KMS-11 (cell line): ENCODE measurements around the gene LRRC15.

Experiments used
- H2AFZ ChIP-seq: fragments of 200-600 bp; sonication (generic); 2 replicates; pipeline ENCODE4 v1.6.1; 2016; ENCODE audit warnings: antibody characterized with exemption, mixed run types, low read depth
- H3K27ac ChIP-seq: fragments of 200-600 bp; sonication (generic); 2 replicates; pipeline ENCODE4 v1.6.1; 2016; ENCODE audit warnings: mild to moderate bottlenecking, mixed run types
- H3K27me3 ChIP-seq: fragments of 200-600 bp; sonication (generic); 2 replicates; pipeline ENCODE4 v1.6.1; 2017; ENCODE audit warnings: mild to moderate bottlenecking, low read depth, mixed run types, moderate library complexity; ENCODE audit not compliant: insufficient read depth
- H3K36me3 ChIP-seq: fragments of 200-600 bp; sonication (generic); 2 replicates; pipeline ENCODE4 v1.6.1; 2017; ENCODE audit warnings: mild to moderate bottlenecking, mixed run types; ENCODE audit not compliant: insufficient read depth
- H3K4me1 ChIP-seq: fragments of 200-600 bp; sonication (generic); 2 replicates; pipeline ENCODE4 v1.6.1; 2016; ENCODE audit warnings: mild to moderate bottlenecking, low read depth, mixed run types; ENCODE audit not compliant: poor library complexity, severe bottlenecking
- H3K4me2 ChIP-seq: fragments of 200-600 bp; sonication (generic); 2 replicates; pipeline ENCODE4 v1.7.0; 2016; ENCODE audit warnings: mild to moderate bottlenecking, mixed run types
- H3K4me3 ChIP-seq: fragments of 200-600 bp; sonication (generic); IDR thresholded peaks from 2 replicates; pipeline ENCODE4 v1.6.1; 2017; ENCODE audit warnings: low read depth, low read length, mixed read lengths; ENCODE audit not compliant: insufficient read depth
- H3K79me2 ChIP-seq: fragments of 200-600 bp; sonication (generic); 2 replicates; pipeline ENCODE4 v1.6.1; 2016; ENCODE audit warnings: low read depth, mixed run types; ENCODE audit not compliant: insufficient read depth
- H3K9ac ChIP-seq: fragments of 200-600 bp; sonication (generic); 2 replicates; pipeline ENCODE4 v1.6.1; 2016; ENCODE audit warnings: mild to moderate bottlenecking, mixed run types
- H4K20me1 ChIP-seq: fragments of 200-600 bp; sonication (generic); 2 replicates; pipeline ENCODE4 v1.6.1; 2016; ENCODE audit warnings: mild to moderate bottlenecking, mixed run types; ENCODE audit not compliant: insufficient read depth
- CTCF ChIP-seq: fragments of 200-600 bp; sonication (generic); conservative IDR thresholded peaks from 2 replicates; pipeline ENCODE4 v1.6.1; 2017; ENCODE audit warnings: low read depth, mild to moderate bottlenecking, antibody characterized with exemption, low read length, moderate library complexity, mixed read lengths

LRRC15 gene

GRCh38 chr3:194318511-194319161 lies 50.9 kb downstream of the LRRC15 start:
- Histone ChIP-seq H3K27ac (no peak overlapping the region), H3K4me1 (peaks cover 9% of the 10 kb centered on the region), H3K27me3 (0 out of 2 replicates have a peak, but pooled peaks cover 5% of the 10 kb centered on the region), H3K4me3 (no peak overlapping the region), H2AFZ (no peak overlapping the region), H3K4me2 (no peak overlapping the region), H3K79me2 (no peaks in the 10 kb centered on the region), H3K9ac (no peak overlapping the region), H3K36me3 (no peaks in the 10 kb centered on the region), H4K20me1 (no peaks in the 10 kb centered on the region)
- no peak for TF ChIP-seq CTCF

GRCh38 chr3:194316918-194317317 lies 52.6 kb downstream of the LRRC15 start:
- Histone ChIP-seq H4K20me1 (no peaks in the 10 kb centered on the region), H3K79me2 (no peaks in the 10 kb centered on the region), H3K27ac (no peak overlapping the region), H3K27me3 (0 out of 2 replicates have a peak, but pooled peaks cover 5% of the 10 kb centered on the region), H3K9ac (no peak overlapping the region), H3K4me2 (no peak overlapping the region), H3K4me3 (no peak overlapping the region), H3K36me3 (no peaks in the 10 kb centered on the region), H3K4me1 (peaks cover 15% of the 10 kb centered on the region), H2AFZ (no peak overlapping the region)
- TF ChIP-seq CTCF: no peak

- H3K4me1 ChIP-seq: peaks cover 20% of the 10 kb centered on the region
- peak overlapping the region; percentile 96; the same call in 1 of the 2 replicates for H2AFZ ChIP-seq
- no peaks in the 10 kb centered on the region for H3K79me2 ChIP-seq
- peak overlapping the region; percentile 77 for H3K4me3 ChIP-seq
- H3K9ac ChIP-seq: no peak overlapping the region; the same call in 1 of the 2 replicates
- no peaks in the 10 kb centered on the region for H3K36me3 ChIP-seq
- 0 out of 2 replicates have a peak, but pooled peaks cover 5% of the 10 kb centered on the region for H3K27me3 ChIP-seq
- no peak; the same call in 1 of the 2 replicates for TF ChIP-seq CTCF
- no peaks in the 10 kb centered on the region for H4K20me1 ChIP-seq
- H3K27ac ChIP-seq: no peak overlapping the region
- peak overlapping the region; percentile 99 for H3K4me2 ChIP-seq
Observed at GRCh38 chr3:194315965-194316361, 53.6 kb downstream of the LRRC15 start.

GRCh38 chr3:194315088-194315964 lies 54.2 kb downstream of the LRRC15 start:
- Histone ChIP-seq H2AFZ (peak overlapping the region; percentile 96), H3K4me2 (peak overlapping the region; percentile 99), H3K4me3 (peak overlapping the region; percentile 90), H3K4me1 (peaks cover 20% of the 10 kb centered on the region), H3K9ac (peak overlapping the region; percentile 51; the same call in 1 of the 2 replicates), H3K27me3 (0 out of 2 replicates have a peak, but pooled peaks cover 5% of the 10 kb centered on the region), H3K36me3 (no peaks in the 10 kb centered on the region), H3K79me2 (no peaks in the 10 kb centered on the region), H4K20me1 (no peaks in the 10 kb centered on the region), H3K27ac (no peak overlapping the region)
- TF ChIP-seq CTCF: peak; percentile 85
